Measurements from ENCODE around the gene TTC38.

TTC38 gene

DNA sequence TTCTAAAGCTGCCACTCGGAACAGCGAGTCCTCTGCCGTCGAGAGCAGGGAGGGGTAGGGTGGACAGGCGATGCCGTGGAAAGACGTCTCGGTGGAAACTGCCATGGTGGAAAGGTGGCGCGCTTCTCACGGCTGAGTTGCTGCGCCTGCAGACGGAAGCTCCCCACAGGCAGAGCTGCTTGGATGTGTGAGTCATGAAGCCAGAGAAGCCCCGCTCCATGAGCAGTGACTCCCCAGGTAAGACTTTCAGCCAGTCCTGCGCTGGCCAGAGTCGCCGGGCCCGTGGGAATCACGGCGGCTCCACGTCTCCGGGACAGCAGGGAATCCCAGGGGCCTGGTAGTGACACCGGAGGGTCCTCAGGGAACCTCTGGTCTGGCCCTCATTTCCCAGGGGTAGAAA, 63.7 kb downstream of the TTC38 start:
- POLR2A ChIA-PET = no interaction called here
- Histone ChIP-seq H3K4me3 (ENCODE audit: low read depth, low read length) (no peak overlapping the region), H3K9me3 (ENCODE audit: control insufficient read depth, insufficient read depth, low read depth, low read length) (no peaks in the 10 kb centered on the region), H3K27ac (ENCODE audit: extremely low read depth, low read depth, low read length) (no peak overlapping the region), H3K4me1 (ENCODE audit: control insufficient read depth, insufficient read depth, low read length) (no peaks in the 10 kb centered on the region; the same call in 1 of the 2 replicates), H3K36me3 (ENCODE audit: control insufficient read depth in 2 of 2, insufficient read depth in 1 of 2, low read length in 2 of 2) (peaks cover 47 to 72% of the 10 kb centered on the region in 2 experiments)
- CTCF ChIA-PET = interaction anchor here (0.6 kb wide), 1 partner anchor 109 kb away, joined by 3 read pairs; no protein-coding TSS in a partner anchor
- TF ChIP-seq ZNF23 (tag by site-specific recombination; IDR thresholded peaks at IDR 0.05; ENCODE audit: borderline replicate concordance) (no peak), KLF10 (tag by site-specific recombination; IDR thresholded peaks at IDR 0.05) (no peak), ZIC2 (tag by site-specific recombination; IDR thresholded peaks at IDR 0.05) (no peak), ZBTB1 (tag by site-specific recombination; IDR thresholded peaks at IDR 0.05) (no peak), ZNF266 (tag by site-specific recombination; IDR thresholded peaks at IDR 0.05; ENCODE audit: low read depth) (no peak), ZNF223 (tag by site-specific recombination; IDR thresholded peaks at IDR 0.05) (no peak), ZNF830 (tag by site-specific recombination; IDR thresholded peaks at IDR 0.05; ENCODE audit: low read depth) (no peak)
- TF ChIP-seq, protein P1, sequence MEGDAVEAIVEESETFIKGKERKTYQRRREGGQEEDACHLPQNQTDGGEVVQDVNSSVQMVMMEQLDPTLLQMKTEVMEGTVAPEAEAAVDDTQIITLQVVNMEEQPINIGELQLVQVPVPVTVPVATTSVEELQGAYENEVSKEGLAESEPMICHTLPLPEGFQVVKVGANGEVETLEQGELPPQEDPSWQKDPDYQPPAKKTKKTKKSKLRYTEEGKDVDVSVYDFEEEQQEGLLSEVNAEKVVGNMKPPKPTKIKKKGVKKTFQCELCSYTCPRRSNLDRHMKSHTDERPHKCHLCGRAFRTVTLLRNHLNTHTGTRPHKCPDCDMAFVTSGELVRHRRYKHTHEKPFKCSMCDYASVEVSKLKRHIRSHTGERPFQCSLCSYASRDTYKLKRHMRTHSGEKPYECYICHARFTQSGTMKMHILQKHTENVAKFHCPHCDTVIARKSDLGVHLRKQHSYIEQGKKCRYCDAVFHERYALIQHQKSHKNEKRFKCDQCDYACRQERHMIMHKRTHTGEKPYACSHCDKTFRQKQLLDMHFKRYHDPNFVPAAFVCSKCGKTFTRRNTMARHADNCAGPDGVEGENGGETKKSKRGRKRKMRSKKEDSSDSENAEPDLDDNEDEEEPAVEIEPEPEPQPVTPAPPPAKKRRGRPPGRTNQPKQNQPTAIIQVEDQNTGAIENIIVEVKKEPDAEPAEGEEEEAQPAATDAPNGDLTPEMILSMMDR (tag by site-specific recombination; IDR thresholded peaks at IDR 0.05) = no peak
- TF ChIP-seq, protein P2, sequence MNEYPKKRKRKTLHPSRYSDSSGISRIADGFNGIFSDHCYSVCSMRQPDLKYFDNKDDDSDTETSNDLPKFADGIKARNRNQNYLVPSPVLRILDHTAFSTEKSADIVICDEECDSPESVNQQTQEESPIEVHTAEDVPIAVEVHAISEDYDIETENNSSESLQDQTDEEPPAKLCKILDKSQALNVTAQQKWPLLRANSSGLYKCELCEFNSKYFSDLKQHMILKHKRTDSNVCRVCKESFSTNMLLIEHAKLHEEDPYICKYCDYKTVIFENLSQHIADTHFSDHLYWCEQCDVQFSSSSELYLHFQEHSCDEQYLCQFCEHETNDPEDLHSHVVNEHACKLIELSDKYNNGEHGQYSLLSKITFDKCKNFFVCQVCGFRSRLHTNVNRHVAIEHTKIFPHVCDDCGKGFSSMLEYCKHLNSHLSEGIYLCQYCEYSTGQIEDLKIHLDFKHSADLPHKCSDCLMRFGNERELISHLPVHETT (tag by site-specific recombination; IDR thresholded peaks at IDR 0.05) = no peak

DNA sequence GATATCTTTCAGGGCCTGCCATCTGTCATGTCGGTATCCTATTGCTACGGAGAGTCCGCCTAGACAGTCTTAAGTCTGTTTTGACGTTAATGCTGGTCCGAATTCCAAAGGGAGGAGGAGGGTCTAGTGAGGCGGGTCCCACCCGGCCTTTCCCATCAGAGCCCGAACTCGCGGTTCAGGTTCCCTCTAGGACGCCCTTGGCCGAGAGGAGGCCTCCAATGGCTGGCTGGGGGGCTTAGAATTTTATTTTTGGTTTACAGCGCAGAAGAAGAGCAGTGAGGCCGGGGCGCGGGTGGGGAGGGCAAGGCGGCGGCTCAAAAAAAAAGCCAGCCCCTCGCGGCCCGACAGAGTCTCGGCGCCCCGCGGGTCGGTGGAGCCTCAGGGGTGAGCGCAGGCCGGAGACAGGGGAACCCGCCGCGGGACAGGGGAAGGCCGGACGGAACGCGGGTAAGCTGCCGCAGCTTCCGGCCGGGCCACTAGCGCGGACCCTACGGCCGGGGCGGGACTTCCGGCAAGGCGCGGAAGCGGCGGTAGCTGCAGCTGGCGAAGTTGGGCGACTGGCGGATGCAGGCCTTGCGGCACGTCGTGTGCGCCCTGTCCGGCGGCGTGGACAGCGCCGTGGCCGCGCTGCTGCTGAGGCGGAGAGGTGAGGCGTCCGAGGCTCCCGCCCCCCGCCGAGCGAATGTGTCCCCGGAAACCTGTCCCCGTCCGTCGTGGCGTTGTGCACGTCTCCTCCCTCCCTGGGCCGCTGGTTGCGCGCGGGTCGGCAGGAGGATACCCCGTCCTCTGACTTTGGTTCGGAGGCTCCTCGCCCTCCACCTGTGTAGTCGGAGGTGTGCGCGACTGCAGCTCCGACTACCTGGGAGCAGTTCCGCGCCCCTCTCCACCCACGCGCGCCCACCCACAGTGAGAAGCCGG, 67.7 kb downstream of the TTC38 start, which contains the start of gene TRMU:
Gene TRMU, plus strand, starts transcription at position 514 of the 918 bp plus-strand sequence. Its CDS starts 51 bp downstream, at position 565.
- ChIA-PET POLR2A (interaction anchor here (0.5 to 2.2 kb wide), 12 partner anchors 10 to 220 kb away, joined by 3 to 17 read pairs (median 3); partner anchors contain the start of genes GTSE1 and TTC38), CTCF (interaction anchor here (1.3 to 1.6 kb wide), 4 partner anchors 8 to 341 kb away, joined by 3 to 4 read pairs (median 4); no protein-coding TSS in a partner anchor)
- Histone ChIP-seq H3K36me3 (ENCODE audit: control insufficient read depth in 2 of 2, insufficient read depth in 1 of 2, low read length in 2 of 2) (peaks cover 39 to 69% of the 10 kb centered on the region in 2 experiments), H3K9me3 (ENCODE audit: control insufficient read depth, insufficient read depth, low read depth, low read length) (no peaks in the 10 kb centered on the region), H3K4me1 (ENCODE audit: control insufficient read depth, insufficient read depth, low read length) (peaks cover 5% of the 10 kb centered on the region), H3K27ac (ENCODE audit: extremely low read depth, low read depth, low read length) (peak within 1 kb of the TSS; percentile 92), H3K4me3 (ENCODE audit: low read depth, low read length) (peak within 1 kb of the TSS; percentile 96)
- TF ChIP-seq, protein P3, sequence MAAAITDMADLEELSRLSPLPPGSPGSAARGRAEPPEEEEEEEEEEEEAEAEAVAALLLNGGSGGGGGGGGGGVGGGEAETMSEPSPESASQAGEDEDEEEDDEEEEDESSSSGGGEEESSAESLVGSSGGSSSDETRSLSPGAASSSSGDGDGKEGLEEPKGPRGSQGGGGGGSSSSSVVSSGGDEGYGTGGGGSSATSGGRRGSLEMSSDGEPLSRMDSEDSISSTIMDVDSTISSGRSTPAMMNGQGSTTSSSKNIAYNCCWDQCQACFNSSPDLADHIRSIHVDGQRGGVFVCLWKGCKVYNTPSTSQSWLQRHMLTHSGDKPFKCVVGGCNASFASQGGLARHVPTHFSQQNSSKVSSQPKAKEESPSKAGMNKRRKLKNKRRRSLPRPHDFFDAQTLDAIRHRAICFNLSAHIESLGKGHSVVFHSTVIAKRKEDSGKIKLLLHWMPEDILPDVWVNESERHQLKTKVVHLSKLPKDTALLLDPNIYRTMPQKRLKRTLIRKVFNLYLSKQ (tag by site-specific recombination; IDR thresholded peaks at IDR 0.05; ENCODE audit: borderline replicate concordance) = no peak
- TF ChIP-seq GFI1B (tag by site-specific recombination; IDR thresholded peaks at IDR 0.05) = no peak
- no peak for TF ChIP-seq TRIM28 (IDR thresholded peaks at IDR 0.05; ENCODE audit: borderline replicate concordance, low read length)
- TF ChIP-seq ZNF473 (tag by site-specific recombination; IDR thresholded peaks at IDR 0.05) = no peak
- TF ChIP-seq ZNF843 (tag by site-specific recombination; IDR thresholded peaks at IDR 0.05) = no peak
- TF ChIP-seq ZNF654 (tag by site-specific recombination; IDR thresholded peaks at IDR 0.05; ENCODE audit: low read depth) = no peak
- TF ChIP-seq, protein P4, sequence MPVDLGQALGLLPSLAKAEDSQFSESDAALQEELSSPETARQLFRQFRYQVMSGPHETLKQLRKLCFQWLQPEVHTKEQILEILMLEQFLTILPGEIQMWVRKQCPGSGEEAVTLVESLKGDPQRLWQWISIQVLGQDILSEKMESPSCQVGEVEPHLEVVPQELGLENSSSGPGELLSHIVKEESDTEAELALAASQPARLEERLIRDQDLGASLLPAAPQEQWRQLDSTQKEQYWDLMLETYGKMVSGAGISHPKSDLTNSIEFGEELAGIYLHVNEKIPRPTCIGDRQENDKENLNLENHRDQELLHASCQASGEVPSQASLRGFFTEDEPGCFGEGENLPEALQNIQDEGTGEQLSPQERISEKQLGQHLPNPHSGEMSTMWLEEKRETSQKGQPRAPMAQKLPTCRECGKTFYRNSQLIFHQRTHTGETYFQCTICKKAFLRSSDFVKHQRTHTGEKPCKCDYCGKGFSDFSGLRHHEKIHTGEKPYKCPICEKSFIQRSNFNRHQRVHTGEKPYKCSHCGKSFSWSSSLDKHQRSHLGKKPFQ (tag by site-specific recombination; IDR thresholded peaks at IDR 0.05) = no peak
- peak; percentile 92 for TF ChIP-seq SP2 (tag by site-specific recombination; IDR thresholded peaks at IDR 0.05)
- no peak for TF ChIP-seq PRDM1 (tag by site-specific recombination; IDR thresholded peaks at IDR 0.05)
- TF ChIP-seq BCL11B (tag by site-specific recombination; IDR thresholded peaks at IDR 0.05; ENCODE audit: low read depth) = peak; percentile 36; the same call in 1 of the 2 replicates
- TF ChIP-seq, protein P5, sequence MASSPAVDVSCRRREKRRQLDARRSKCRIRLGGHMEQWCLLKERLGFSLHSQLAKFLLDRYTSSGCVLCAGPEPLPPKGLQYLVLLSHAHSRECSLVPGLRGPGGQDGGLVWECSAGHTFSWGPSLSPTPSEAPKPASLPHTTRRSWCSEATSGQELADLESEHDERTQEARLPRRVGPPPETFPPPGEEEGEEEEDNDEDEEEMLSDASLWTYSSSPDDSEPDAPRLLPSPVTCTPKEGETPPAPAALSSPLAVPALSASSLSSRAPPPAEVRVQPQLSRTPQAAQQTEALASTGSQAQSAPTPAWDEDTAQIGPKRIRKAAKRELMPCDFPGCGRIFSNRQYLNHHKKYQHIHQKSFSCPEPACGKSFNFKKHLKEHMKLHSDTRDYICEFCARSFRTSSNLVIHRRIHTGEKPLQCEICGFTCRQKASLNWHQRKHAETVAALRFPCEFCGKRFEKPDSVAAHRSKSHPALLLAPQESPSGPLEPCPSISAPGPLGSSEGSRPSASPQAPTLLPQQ (tag by site-specific recombination; IDR thresholded peaks at IDR 0.05) = peak; percentile 95
- TF ChIP-seq ZNF558 (tag by site-specific recombination; IDR thresholded peaks at IDR 0.05) = no peak
- no peak for TF ChIP-seq ZNF350 (tag by site-specific recombination; IDR thresholded peaks at IDR 0.05)
- no peak for TF ChIP-seq ZNF354C (tag by site-specific recombination; IDR thresholded peaks at IDR 0.05; ENCODE audit: borderline replicate concordance, low read depth)
- peak; percentile 65 for TF ChIP-seq ZNF629 (tag by site-specific recombination; IDR thresholded peaks at IDR 0.05)
- no peak for TF ChIP-seq ZNF211 (tag by site-specific recombination; IDR thresholded peaks at IDR 0.05; ENCODE audit: low read depth)
- no peak for TF ChIP-seq ZNF677 (tag by site-specific recombination; IDR thresholded peaks at IDR 0.05)
